Esophagus squamous epithelium (tissue), 4 donors: ENCODE results near the gene CLDN5.

Source experiments
- CTCF ChIP-seq, 6 experiments: fragments of 450-650 bp in 4 of 6; fragments of 200-600 bp in 2 of 6; sonication (generic) in 2 of 6; IDR thresholded peaks; one replicate each; pipeline ENCODE4 v1.5.1; 2016 to 2019; ENCODE audit warnings: antibody characterized with exemption in 6 of 6, mild to moderate bottlenecking in 4 of 6, moderate library complexity in 4 of 6
- POLR2A ChIP-seq, 4 donors: fragments of 450-650 bp; IDR thresholded peaks; one replicate each; pipeline ENCODE4 v1.6.1; 2017; ENCODE audit warnings: antibody characterized with exemption in 4 of 4, mild to moderate bottlenecking in 4 of 4, moderate library complexity in 3 of 4

- TF ChIP-seq CTCF (IDR thresholded peaks at IDR 0.05) (no peak), POLR2A (IDR thresholded peaks at IDR 0.05) (no peak)
Observed at GRCh38 chr22:19499880-19500242, 24.3 kb downstream of the CLDN5 start.
